GM19035 (cell line): ENCODE results near the gene FOXP1.
"Not testable (repeated sequence)": the region's sequence is repeated elsewhere in the genome, so short reads cannot be mapped to it uniquely, and the experiment has no call there.

Experiments
- ATAC-seq: cut with Tn5 transposase; IDR thresholded peaks from one replicate; pipeline ENCODE4 v1.9.1; 2021; ENCODE audit not compliant: unreplicated experiment

The FOXP1 gene

DNA sequence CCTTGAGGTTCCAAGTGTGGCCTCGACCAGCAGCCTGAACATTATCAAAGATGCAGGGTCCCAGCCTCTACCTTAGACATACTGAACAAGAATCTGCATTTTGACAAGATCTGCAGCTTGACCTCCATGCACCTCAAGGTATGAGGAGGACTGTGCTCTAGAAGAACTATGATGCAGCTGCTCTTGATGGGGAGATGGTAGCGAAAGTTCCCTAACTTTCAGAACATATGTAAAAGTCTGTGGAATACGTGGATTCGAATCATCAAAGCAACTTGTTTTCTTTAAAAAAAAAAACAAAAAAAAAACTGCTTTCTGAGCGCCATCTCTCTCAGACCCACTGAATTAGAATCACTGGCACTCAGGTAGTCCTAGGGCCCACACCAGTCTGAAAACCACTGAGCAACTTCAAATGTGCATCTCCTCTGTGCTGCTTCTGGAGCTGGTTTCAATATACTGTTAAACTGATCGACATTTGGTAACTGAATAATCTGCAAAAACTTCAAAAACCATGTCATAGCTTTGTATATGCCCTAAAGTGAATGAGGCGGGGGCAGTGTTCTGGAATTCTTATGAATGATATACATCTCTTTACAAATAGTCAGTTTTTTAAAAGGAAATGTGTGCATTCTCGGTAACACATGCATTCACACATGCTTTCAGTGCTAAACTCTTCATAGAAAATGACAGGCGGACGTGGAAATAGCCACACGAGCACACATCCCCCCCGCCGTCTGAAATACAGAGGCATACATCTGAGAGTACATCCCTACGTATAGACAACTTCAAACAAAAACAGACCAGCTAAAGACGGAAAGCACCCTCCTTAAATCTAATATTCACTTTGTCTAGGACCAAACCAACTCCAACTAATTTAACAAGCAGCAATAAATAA is 128.8 kb downstream of the FOXP1 start:
- ATAC-seq: no peak

DNA sequence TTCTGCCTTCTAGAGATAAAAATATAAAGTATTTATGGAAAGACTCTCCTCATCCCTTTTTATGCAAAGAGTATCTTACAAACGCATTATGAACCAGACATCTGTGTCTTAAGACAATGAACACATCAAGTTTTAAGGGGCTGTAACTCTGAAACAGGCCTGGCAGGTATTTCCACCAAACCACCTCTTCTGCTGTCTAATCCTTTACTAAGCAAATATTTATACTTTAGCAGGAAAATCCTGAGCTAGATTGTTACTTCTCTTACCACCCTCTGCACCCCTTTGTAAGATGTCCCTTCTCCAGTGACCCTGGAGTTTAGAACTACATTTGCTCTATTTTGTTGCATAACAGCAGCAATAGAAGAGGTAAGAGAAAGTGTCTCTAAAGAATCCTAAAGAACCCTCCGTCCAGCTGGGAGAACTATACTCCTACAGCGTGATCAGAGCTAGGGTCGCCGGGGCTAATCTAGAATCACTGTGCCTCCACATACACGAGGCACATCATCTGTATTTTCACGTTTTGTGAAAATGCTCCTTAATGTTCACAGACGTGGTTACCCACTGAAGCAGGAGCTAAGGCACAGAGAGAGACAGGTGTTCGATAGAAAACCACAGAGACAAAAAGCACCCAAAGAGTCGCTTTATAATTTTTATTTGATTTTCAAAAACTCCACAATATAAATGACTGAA is 129.6 kb downstream of the FOXP1 start:
- no peak for ATAC-seq

DNA sequence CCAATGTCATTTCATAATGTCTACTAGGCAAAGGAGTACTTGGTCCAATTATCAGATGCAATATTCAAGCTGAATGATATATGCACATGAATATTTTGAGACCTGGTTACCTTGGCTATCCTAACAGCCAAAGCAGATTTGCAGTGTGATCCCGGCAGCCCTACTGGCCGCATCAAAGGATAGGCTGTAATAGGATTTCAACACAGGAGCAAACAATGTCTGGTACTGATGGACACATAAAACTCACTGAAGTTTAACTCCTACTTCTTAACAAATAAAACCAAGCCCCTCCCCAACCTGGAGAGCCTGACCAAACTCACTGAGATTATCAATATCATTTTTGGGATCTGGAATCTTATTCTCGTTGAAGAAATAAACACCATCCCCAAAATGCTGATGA is 130.2 kb downstream of the FOXP1 start:
- ATAC-seq: no peak

DNA sequence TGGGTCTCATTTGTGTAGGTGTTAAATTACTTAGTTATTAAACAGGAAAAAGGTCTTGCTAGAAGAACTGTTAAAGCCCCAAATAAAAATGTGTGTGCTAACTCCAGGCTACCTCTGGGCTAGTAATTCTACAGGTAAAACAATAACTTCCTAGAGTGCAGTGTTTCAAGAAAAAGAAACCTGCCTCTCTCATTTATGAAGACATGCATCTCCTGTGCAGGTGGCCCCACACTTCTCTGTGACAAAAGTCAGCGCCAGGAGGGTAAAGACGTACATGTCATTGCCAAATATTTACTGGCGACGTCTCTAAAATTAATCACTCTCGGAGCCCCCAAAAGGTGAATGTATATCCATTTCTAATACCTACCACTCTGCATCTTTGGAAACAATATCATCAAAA is 131.7 kb downstream of the FOXP1 start:
- no peak for ATAC-seq

DNA sequence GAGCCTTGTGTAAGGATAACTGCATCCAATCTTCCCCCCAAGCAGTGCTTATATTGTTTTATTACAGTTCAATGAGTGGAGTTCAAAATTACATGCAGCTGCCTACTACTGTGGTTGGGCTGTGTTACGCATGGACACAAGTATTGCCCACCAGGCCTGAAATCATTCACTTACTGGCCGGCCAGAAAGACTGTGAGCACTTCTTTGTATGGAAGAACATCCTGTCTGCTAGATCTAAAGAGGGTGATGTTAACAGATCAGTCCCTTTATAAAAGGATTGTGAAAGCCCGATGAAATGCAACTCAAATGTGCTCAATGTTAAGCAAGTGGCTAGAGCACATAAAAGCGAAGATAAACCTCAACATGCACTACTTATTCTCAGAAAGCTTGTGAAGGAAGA is 132.5 kb downstream of the FOXP1 start:
- ATAC-seq: no peak

DNA sequence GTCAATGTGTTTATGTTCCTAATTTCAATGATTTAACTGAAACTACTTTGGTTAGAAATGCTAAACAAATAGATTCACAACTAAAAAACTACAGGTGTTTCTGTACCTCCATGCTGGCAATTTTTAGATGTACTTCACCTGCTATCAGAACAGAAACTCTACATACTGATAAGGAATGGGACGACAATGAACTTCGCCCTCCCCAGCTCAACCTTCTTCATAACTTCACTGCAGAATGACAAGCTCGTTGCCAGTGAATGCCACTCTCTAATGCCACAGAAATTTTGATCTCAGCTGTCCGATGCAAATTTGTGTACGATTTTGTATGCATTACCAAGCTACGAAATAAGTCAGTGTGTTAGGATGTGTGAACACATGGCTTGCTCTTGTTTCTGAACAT is 133.4 kb downstream of the FOXP1 start:
- no peak for ATAC-seq

DNA sequence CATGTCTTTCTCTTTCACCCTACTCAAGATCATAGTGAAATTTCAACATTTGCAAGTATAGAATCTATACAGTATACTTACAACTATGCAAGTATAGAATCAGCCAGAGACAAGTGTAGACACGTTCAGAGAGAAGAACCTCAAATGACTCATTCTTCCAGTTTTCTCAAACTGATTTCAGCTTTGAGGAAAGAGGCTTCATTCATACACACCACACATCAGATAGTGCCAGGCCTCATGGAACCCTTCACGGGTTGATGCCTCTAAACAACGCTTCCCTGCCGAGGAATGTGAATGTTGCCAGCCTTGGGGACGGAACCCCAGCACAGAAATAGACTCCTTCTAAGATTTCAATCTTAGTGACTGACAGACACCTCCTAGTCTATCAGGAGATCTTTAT is 135.7 kb downstream of the FOXP1 start:
- ATAC-seq: no peak

DNA sequence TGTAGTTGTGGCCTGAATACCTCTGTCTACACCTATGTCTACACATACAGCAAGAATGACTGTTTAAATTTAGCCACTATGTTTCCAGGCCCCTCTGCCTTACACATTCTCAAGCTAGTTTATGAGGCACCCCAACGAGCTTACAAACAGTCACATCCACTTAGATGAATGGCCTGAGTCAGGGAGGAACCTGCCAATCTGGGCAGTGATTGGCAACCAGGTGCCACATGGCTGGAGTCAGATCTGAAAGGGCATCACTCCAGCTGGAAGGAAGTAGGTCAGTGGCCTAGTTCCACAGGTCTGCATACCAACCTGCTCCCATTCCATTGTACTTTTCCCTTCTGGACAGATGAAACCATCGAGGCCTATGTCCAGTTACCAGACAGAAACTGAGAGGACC is 136.3 kb downstream of the FOXP1 start:
- no peak for ATAC-seq

DNA sequence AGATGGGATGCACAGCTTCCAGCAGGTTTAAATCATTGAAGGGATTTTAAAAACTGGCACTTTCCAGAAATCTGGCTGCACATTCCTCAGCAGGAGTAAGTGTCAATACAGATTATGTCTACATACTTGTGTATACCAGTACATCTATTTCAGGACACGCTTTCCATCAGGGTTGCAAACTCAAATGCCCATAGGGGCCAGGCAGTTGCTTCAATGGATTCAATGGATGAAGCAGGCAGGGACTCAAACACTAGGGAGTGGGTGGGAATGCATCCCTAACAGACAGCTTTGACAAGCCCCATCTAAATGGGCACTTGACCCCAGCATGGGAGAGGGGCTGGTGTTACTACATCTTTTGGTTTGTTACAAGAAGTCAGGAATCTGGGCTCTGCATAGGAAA is 136.8 kb downstream of the FOXP1 start:
- no peak for ATAC-seq

DNA sequence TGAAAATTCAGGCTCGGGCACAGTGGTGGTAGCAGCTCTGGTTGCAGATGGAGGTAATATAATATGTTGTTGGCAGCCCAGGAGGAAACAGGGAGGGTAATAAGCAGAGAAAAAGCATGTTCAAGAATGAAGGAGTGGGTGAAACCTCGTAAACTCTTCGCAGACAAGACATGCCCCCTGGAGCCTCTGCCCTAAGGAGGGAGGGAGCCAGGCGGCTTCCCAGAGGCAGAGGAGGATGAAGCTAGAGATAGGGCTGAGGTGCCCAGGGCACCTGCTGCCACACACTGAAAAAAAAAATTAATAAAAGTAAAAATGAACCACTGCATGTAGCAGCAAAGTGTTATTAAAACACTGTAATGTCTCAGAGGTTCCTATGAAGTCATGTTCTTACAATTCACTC is 137.3 kb downstream of the FOXP1 start:
- no peak for ATAC-seq

DNA sequence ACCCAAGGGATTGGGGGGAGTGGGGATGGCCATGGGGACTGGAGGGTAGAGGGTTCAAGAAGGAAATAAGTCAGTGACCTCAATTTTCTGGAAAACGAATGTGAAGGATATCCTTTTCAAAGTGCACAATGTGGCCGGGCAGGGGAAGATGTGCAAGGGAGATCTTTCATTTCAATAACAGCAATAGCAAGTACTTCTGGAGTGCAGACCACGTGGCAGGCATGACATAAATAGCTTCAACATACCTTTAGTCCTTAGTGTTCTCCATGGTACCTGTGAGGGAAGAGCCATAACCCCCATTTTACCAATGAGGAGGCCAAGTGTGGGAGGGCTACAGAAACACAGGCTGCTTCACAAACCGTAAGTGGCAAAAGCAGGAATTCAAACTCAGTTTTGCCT is 138.7 kb downstream of the FOXP1 start:
- no peak for ATAC-seq

DNA sequence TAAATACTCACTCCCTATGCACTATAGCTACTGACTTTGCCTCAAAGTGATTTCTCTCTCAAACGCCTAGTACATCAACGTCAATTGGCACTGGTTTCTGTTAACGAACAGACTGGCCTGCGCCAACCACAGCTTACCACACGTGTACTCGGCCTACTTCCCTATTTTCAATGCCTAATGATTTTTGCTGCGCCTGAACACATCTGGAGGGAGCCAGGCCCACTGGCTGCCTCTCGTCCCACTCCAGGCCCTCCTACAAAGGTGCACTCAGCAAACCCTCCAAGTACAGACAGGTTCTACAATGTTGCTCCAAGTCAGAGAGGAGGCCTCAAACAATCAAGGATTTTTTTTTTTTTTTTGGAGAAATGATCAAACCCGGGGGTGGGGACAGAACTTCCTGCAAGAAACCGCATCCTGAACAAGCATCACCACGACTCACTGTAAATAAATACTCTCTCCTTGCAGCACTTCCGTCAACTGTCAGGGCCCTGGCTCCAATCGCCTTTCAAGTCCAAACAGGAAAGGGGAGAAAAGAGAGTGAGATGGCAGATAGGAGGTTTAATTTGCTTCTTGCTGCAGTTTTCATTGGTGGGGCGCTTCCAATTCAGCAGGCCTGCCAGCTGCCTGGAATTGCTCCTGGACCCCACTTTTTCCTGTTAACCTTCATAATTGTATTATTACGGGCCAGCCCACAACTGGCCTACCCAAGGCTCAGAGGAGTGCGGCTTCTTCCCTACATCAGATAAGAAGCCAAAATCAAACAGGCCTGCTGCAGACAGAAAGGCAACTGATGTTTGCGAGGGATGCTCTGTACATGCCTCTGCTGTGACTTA is 139.3 kb downstream of the FOXP1 start:
- ATAC-seq: peak; percentile 93

DNA sequence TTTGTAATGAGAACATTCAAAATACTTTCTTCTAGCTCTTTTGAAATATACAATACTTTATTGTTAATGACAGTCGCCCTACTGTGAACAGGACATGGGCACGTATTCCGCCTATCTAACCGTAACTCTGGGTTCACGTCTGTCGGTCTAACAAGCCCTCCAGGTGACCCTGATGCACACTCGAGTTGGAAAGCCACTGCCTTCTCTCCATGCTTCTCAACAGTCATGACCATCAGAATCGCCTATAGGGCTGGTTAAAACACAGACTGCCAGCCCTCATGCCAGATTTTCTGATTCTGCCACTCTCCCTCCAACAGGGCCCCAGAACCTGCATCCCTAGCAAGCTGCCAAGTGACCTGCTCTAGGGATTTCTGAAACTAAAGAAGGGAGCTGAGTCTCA is 140.2 kb downstream of the FOXP1 start:
- no peak for ATAC-seq

DNA sequence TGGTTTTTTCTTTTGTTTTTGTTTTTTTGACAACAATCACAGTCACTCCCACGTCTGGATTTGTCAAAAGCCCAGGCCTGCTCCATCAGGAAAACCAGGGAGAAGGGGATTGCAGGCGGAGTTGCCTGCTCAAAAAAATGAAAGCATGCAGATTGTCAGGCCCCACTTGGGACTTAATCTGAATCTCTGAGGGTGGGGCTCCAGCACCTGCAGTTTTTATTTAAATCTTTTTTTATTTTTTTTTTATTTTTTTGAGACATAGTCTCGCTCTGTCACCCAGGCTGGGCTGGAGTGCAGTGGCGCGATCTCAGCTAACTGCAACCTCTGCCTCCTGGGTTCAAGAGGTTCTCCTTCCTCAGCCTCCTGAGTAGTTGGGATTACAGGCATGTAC is 140.9 kb downstream of the FOXP1 start:
- no peak for ATAC-seq

DNA sequence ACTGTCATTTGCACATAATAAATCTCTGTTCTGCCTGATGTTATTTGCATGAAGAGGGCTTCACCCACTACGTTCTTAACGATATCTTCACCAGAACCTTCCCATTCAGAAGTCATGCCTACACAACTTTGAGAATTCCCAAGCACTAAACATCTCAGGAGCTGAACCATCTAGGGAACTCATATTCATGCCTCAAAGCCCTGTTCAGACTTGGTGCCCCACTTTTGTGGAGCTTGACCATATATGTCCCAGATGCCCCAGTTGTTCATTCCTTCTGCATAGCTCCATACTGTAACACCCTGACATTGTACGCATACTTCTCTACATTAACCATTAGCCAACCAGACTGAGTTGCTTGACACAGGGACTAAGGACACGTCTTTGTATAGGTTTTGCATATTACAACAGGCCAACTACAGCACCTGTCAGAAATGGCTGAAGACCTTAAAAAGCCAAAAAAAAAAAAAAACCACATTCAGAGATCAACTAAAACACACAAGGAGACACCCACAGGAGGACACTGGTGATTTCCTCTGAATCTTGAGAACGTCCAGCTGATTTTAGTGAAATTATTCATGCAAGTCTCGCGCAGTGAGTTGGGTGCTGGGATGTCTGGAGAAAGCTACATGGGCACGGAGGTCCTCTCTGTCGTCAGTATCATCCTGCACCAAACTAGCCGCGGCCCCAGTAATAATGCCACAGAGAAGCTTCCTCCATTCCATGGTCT is 141.4 kb downstream of the FOXP1 start:
- ATAC-seq: no peak

DNA sequence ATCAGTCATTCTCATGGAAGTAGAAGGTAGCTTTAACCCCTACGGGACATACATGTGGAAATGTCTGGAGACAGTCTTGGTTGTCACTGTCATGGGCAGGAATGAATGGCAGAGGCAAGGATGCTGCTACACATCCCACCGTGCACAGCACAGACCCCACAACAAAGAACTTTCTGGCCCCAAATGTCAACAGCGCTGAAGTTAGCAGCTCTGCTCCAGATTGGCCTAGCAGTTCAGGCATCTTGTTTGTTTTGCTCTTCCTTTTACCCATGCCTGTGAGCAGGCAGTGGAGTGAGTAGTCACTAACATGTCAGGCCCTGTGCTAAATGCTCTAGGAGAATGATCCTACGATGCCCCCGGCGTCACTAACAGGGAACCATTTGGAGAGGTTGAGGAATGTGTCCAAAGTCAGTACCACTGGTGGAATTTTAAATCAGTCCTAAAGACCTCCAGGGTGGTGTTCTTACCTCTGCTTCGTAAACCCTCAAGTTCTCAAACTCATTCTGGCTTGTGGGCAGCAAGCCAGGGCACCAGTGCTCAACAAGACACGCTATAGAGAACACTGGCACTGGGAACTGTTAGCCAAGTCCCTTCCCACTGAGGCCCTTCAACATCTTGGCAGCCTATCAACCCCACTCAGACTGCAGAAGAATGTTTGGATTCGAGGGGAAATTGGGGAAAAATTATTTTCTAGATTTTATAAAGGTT is 142.2 kb downstream of the FOXP1 start:
- no peak for ATAC-seq

DNA sequence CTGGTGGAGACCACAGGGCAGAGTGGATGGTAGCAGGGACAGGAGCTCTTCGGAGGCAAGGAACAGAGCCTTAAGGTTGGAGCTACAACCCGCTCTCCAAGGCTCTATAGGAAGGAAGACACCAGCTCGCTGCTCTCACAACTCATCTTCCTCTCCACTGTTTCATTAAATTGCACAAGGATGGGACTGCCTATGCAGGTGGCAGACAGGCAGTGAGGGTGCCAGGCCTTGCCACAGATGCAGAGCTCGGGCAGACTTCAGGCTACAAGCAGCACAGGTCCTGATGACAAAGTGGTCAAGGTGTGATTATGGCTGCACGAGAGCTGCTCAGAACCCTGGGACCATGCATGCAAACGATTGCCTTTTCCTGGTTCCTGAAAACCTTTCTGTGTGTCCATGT is 144.6 kb downstream of the FOXP1 start:
- no peak for ATAC-seq

DNA sequence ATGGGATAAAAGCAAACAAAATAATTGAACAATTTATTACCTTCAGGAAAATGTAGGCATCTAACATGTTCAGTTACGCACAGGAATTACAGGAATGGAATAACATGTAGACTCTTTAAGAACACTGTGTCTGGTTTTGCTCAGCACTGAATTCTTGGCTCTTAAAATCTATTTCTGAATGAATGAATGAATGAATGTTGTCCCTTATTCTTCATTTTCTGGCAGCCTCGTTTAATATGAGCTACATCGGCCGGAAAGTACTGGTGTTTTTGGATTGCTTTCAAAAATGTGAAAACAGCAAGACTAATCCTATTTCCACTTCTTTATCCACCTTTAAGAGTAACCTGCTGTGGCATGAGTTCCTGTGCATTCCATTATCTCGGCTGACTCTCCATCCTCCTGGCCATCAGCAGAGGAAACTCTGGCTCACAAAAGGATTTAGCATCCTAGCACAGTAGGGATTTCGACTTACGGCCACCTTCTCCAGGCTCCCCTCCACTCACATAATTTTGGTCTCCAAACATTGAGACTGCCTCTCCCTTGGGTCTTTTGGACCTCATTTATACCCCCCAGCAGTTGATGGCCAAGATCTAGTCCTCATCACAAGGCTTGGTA is 145.3 kb downstream of the FOXP1 start:
- ATAC-seq: no peak

DNA sequence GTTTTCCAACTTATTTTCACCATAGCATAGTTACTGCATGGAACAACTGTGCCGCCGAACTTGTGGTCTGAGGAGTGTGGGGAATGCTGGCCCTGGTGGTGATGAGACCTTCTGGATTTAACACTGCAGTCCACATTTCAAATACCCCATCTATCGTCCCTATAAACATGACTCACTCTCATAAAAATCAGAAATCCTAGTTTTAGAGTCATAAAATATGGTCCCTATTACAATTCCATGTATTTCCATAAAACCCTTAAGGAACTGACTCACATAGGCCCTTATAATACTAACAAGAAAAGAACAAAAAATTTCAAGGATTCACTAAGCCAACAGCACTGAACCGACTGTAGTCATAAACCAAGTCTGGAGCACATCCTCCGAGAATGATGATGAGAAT is 147.2 kb downstream of the FOXP1 start:
- no peak for ATAC-seq

DNA sequence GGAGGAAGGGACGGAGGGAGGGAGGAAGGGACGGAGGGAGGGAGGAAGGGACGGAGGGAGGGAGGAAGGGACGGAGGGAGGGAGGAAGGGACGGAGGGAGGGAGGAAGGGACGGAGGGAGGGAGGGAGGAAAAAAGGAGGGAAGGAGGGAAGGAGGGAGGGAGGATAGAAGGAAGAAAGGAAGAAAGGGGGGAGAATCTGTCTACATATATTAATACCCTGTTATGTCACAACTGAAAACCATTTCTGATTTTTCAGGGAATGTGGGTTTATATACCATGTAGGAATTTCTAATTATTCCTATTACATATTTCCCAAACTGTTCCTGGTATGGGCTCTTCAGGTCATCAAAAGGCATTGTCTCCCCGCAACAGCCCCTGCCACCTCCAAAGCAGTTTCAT is 147.7 kb downstream of the FOXP1 start:
- not testable (repeated sequence) for ATAC-seq
